Loucy (cell line): ENCODE data around the gene KIAA0930.

Experiments
- H2AFZ ChIP-seq: fragments of 200-600 bp; sonication (generic); 2 replicates; pipeline ENCODE4 v1.6.0; 2016; ENCODE audit warnings: antibody characterized with exemption, mild to moderate bottlenecking, low read length, moderate library complexity
- H3F3A ChIP-seq: fragments of 200-600 bp; 2 replicates; pipeline ENCODE4 v1.6.0; 2016; ENCODE audit warnings: antibody characterized with exemption, low read depth, mild to moderate bottlenecking
- H3K27me3 ChIP-seq: fragments of 200-600 bp; sonication (generic); 2 replicates; pipeline ENCODE4 v1.6.1; 2014; ENCODE audit warnings: low read length, mild to moderate bottlenecking; ENCODE audit not compliant: insufficient read depth, poor library complexity, severe bottlenecking
- H3K36me3 ChIP-seq: fragments of 200-600 bp; sonication (generic); 2 replicates; pipeline ENCODE4 v1.6.1; 2016; ENCODE audit warnings: low read length; ENCODE audit not compliant: insufficient read depth
- H3K4me1 ChIP-seq: fragments of 200-600 bp; sonication (generic); 2 replicates; pipeline ENCODE4 v1.5.1; 2014; ENCODE audit warnings: low read length, mild to moderate bottlenecking; ENCODE audit not compliant: insufficient read depth, poor library complexity, severe bottlenecking
- H3K4me2 ChIP-seq: fragments of 200-600 bp; sonication (generic); 2 replicates; pipeline ENCODE4 v1.6.0; 2014; ENCODE audit warnings: antibody characterized with exemption, low read length, low read depth, mild to moderate bottlenecking; ENCODE audit not compliant: poor library complexity, severe bottlenecking
- H3K4me3 ChIP-seq: fragments of 200-600 bp; sonication (generic); 2 replicates; pipeline ENCODE4 v1.5.1; 2014; ENCODE audit warnings: low read length, mild to moderate bottlenecking, mixed read lengths; ENCODE audit not compliant: poor library complexity, severe bottlenecking
- H3K79me2 ChIP-seq: fragments of 200-600 bp; sonication (generic); 2 replicates; pipeline ENCODE4 v1.6.1; 2014; ENCODE audit warnings: low read length; ENCODE audit not compliant: insufficient read depth
- H3K9ac ChIP-seq: fragments of 200-600 bp; sonication (generic); 2 replicates; pipeline ENCODE4 v1.6.0; 2014; ENCODE audit warnings: mild to moderate bottlenecking, low read depth, low read length, moderate library complexity; ENCODE audit not compliant: poor library complexity, severe bottlenecking
- H3K9me2 ChIP-seq: fragments of 200-600 bp; sonication (generic); replicated peaks from 2 replicates; pipeline ENCODE4 v1.6.1; 2016; ENCODE audit warnings: low read depth, low read length, mixed read lengths
- H3K9me3 ChIP-seq: fragments of 200-600 bp; sonication (generic); 2 replicates; pipeline ENCODE4 v1.6.1; 2014; ENCODE audit warnings: mild to moderate bottlenecking, antibody characterized with exemption, low read length, low read depth; ENCODE audit not compliant: insufficient read depth
- H4K20me1 ChIP-seq: fragments of 200-600 bp; sonication (generic); 2 replicates; pipeline ENCODE4 v1.6.0; 2014; ENCODE audit warnings: antibody characterized with exemption, low read length, mild to moderate bottlenecking; ENCODE audit not compliant: insufficient read depth, poor library complexity, severe bottlenecking
- EZH2phosphoT487 ChIP-seq: fragments of 200-600 bp; IDR thresholded peaks from 2 replicates; pipeline ENCODE4 v1.6.1; 2018; ENCODE audit warnings: antibody characterized with exemption, mild to moderate bottlenecking, moderate library complexity, borderline replicate concordance
- TF ChIP-seq, protein P1 (sequence below): fragments of 200-600 bp; sonication (generic); conservative IDR thresholded peaks from 2 replicates; pipeline ENCODE4 v1.5.1; 2014; ENCODE audit warnings: mild to moderate bottlenecking, antibody characterized with exemption, low read length

Gene KIAA0930

DNA sequence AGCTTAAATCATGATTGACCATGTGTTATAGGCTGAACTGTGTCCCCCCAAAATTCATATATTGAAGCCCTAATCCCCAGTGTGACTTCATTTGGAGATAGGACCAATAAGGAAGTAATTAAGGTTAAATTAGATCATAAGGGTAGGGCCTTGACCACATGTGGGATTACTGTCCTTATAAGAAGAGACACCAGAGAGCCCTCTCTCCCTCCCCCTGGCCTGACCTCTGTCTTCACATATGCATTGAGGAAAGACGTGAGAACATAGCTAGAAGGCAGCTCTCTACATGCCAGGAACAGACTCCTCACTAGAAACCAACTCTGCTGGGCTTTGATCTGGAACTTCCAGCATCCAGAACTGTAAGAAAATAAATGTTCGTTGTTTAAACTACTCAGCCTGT, 90.6 kb downstream of the KIAA0930 start:
- H3K4me2 ChIP-seq, result no peak overlapping the region
- H3K4me3 ChIP-seq, result no peak overlapping the region
- H3K27me3 ChIP-seq, result no peaks in the 10 kb centered on the region
- no peak for TF ChIP-seq EZH2phosphoT487
- TF ChIP-seq, protein P1, sequence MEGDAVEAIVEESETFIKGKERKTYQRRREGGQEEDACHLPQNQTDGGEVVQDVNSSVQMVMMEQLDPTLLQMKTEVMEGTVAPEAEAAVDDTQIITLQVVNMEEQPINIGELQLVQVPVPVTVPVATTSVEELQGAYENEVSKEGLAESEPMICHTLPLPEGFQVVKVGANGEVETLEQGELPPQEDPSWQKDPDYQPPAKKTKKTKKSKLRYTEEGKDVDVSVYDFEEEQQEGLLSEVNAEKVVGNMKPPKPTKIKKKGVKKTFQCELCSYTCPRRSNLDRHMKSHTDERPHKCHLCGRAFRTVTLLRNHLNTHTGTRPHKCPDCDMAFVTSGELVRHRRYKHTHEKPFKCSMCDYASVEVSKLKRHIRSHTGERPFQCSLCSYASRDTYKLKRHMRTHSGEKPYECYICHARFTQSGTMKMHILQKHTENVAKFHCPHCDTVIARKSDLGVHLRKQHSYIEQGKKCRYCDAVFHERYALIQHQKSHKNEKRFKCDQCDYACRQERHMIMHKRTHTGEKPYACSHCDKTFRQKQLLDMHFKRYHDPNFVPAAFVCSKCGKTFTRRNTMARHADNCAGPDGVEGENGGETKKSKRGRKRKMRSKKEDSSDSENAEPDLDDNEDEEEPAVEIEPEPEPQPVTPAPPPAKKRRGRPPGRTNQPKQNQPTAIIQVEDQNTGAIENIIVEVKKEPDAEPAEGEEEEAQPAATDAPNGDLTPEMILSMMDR, result no peak
- peaks cover 22% of the 10 kb centered on the region for H3K4me1 ChIP-seq
- H3K79me2 ChIP-seq, result no peaks in the 10 kb centered on the region
- H3K9me2 ChIP-seq, result no peaks in the 10 kb centered on the region
- no peaks in the 10 kb centered on the region for H3K36me3 ChIP-seq
- no peaks in the 10 kb centered on the region for H3K9me3 ChIP-seq
- no peaks in the 10 kb centered on the region for H3F3A ChIP-seq
- H3K9ac ChIP-seq, result no peak overlapping the region
- no peak overlapping the region for H2AFZ ChIP-seq
- no peaks in the 10 kb centered on the region for H4K20me1 ChIP-seq

DNA sequence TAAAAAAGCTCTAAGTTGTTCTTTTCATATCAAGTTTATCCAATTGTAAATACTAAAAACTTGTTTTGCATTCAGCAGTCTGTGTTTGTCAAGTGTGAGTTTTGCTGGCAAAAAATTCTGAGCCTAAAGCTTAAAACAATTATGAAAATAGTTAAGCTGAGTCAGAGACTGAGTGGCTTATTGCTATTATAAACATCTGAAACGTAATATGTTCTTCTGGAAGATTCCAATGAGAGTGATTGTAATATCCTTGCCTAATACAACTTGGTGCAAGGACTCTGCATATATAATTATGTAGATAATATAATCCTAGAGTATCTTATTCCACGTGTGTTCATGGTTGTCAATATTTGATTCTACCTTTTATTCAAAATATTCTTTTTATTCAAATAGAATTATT, 91.0 kb downstream of the KIAA0930 start:
- Histone ChIP-seq H3K36me3 (no peaks in the 10 kb centered on the region), H3K9ac (no peak overlapping the region), H3K4me2 (no peak overlapping the region), H3K27me3 (no peaks in the 10 kb centered on the region), H4K20me1 (no peaks in the 10 kb centered on the region), H3K4me1 (peaks cover 22% of the 10 kb centered on the region), H2AFZ (no peak overlapping the region), H3K9me3 (no peaks in the 10 kb centered on the region), H3F3A (no peaks in the 10 kb centered on the region), H3K4me3 (no peak overlapping the region), H3K79me2 (no peaks in the 10 kb centered on the region), H3K9me2 (no peaks in the 10 kb centered on the region)
- no peak for TF ChIP-seq EZH2phosphoT487
- TF ChIP-seq, protein P1, result no peak

DNA sequence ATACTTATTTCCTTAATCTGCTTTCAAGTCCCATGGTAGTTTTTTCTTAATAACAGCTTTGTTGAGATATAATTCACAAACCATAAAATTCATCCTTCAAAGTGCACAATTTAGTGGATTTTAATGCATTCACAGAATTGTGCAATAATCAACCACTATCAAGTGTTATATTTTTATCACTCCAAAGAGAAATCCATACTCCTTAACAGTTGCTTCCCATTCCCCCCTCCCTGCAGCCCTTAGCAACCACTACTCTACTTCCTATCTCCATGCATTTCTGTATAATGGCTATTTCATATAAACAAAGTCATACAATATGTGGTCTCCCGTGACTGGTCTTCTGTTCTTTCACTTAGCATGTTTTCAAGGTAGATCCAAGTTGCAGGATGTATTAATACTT, 95.8 kb downstream of the KIAA0930 start:
- Histone ChIP-seq H3K27me3 (no peaks in the 10 kb centered on the region), H3K9me3 (peaks cover 5% of the 10 kb centered on the region; the same call in 1 of the 2 replicates), H4K20me1 (no peaks in the 10 kb centered on the region), H3K4me1 (peaks cover under 1% of the 10 kb centered on the region), H3K36me3 (no peaks in the 10 kb centered on the region), H2AFZ (no peak overlapping the region), H3K4me3 (no peak overlapping the region), H3K4me2 (no peak overlapping the region), H3F3A (no peaks in the 10 kb centered on the region), H3K9ac (no peak overlapping the region), H3K9me2 (no peaks in the 10 kb centered on the region), H3K79me2 (no peaks in the 10 kb centered on the region)
- no peak for TF ChIP-seq EZH2phosphoT487
- TF ChIP-seq, protein P1, result no peak
